ENCODE results near the gene VWCE.

- TF ChIP-seq CTCF (IDR thresholded peaks at IDR 0.05) (no peak), POLR2A (IDR thresholded peaks at IDR 0.05) (no peak)
These were observed 4.0 kb downstream of the VWCE start for GRCh38 chr11:61290905-61291690.
